Measurements from ENCODE around the gene ATP5PB. TPM values are rescaled to one million over a fixed set of nuclear protein-coding genes. Genes with fewer than 3 reads are reported as not detected.

ATP5PB gene
- total RNA-seq, 1 experiment from 2014 or later, result 194 TPM

DNA sequence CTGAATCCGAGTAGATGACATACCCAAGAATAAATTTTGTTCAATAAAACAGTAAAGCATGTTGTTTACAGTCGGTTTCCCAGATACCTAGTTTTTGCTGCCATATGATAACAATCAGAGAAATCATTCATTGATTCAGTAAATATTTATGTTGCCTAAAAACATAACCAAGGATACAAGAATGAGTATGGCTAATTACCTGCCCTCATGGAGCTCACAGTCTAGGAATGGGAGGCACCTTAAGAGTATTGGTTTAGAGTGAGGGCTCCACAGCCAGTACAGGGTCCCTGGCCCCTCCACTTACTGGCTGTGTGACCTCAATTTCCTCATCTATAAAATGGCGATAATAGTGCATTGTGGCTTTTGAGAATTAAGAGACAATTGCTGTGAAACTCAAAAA lies 921 bp downstream of the ATP5PB start:
- TF ChIP-seq, protein P1, sequence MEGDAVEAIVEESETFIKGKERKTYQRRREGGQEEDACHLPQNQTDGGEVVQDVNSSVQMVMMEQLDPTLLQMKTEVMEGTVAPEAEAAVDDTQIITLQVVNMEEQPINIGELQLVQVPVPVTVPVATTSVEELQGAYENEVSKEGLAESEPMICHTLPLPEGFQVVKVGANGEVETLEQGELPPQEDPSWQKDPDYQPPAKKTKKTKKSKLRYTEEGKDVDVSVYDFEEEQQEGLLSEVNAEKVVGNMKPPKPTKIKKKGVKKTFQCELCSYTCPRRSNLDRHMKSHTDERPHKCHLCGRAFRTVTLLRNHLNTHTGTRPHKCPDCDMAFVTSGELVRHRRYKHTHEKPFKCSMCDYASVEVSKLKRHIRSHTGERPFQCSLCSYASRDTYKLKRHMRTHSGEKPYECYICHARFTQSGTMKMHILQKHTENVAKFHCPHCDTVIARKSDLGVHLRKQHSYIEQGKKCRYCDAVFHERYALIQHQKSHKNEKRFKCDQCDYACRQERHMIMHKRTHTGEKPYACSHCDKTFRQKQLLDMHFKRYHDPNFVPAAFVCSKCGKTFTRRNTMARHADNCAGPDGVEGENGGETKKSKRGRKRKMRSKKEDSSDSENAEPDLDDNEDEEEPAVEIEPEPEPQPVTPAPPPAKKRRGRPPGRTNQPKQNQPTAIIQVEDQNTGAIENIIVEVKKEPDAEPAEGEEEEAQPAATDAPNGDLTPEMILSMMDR (IDR thresholded peaks at IDR 0.05; ENCODE audit: insufficient read depth in 1 of 2, low read depth in 1 of 2, low read length in 1 of 2, severe bottlenecking in 1 of 2, unreplicated experiment in 1 of 2), result no peak
- no peaks in the 10 kb centered on the region for H3K27me3 ChIP-seq (replicated peaks; ENCODE audit: control insufficient read depth, insufficient read depth, low read length)
- CTCF ChIA-PET, result no interaction called here
- peaks cover 14% of the 10 kb centered on the region for H3K4me1 ChIP-seq
- no TSS peak for BruUV-seq (replicated peaks)
- intact Hi-C loops (cut with micrococcal nuclease; ENCODE audit: unreplicated experiment), result no loop called here
- Mint-ChIP-seq H3K4me3 (ENCODE audit: unreplicated experiment) (peak overlapping the region; percentile 97), H3K4me1 (ENCODE audit: low read depth, unreplicated experiment) (peaks cover 19% of the 10 kb centered on the region), H3K27ac (ENCODE audit: unreplicated experiment) (peak overlapping the region; percentile 99), H3K36me3 (ENCODE audit: insufficient read depth, unreplicated experiment) (peaks cover 44% of the 10 kb centered on the region), H3K9me3 (ENCODE audit: unreplicated experiment) (no peaks in the 10 kb centered on the region), H3K27me3 (ENCODE audit: insufficient read depth, unreplicated experiment) (no peaks in the 10 kb centered on the region)
- no peaks in the 10 kb centered on the region for H3K9me3 ChIP-seq
- DNase-seq, result no peak
- H3K36me3 ChIP-seq (ENCODE audit: control insufficient read depth, insufficient read depth, low read length), result no peaks in the 10 kb centered on the region
- POLR2A ChIA-PET, result no interaction called here
- peak overlapping the region; percentile 76 for H3K4me3 ChIP-seq (ENCODE audit: low read depth, low read length)

DNA sequence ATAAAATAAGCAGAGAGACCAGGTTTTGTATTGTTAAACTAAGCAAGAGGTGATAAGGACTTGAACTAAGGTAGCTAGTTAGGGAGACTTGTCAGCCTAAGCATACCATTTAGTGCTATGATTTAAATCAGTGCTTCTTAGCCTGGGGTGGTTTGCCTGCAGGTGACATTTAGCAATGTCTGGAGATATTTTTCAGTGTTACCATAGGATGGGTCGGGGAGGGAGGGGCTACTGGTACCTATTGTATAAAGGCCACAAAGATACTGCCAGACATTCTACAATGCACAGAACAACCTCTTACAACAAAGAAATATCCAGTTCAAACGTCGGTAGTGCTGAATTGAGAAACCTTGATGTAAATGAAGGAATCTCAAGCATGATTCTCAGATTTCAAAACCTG lies 3.3 kb downstream of the ATP5PB start:
- CTCF ChIA-PET, result no interaction called here
- TF ChIP-seq, protein P1 (IDR thresholded peaks at IDR 0.05; ENCODE audit: insufficient read depth in 1 of 2, low read depth in 1 of 2, low read length in 1 of 2, severe bottlenecking in 1 of 2, unreplicated experiment in 1 of 2), result no peak
- intact Hi-C loops (cut with micrococcal nuclease; ENCODE audit: unreplicated experiment), result no loop called here

DNA sequence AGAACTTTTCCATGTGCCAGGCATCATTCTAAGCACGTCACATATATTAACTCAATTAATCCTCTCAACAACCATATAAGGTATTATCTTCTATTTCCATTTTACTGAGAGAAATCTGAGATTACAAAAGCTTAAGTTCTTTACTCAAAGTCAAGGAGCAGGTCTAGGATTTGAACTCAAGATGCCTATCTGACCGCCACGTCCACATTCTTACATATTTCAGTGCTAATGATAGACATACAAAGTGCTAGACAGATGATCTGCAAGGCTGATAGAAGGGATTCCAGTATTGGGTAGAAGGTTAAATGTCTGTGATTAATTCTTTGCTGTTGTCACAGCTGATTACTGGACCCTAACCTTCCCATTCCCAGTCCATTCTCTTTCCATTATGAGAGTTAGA lies 4.4 kb downstream of the ATP5PB start:
- TF ChIP-seq, protein P1 (IDR thresholded peaks at IDR 0.05; ENCODE audit: insufficient read depth in 1 of 2, low read depth in 1 of 2, low read length in 1 of 2, severe bottlenecking in 1 of 2, unreplicated experiment in 1 of 2), result no peak
- DNase-seq, result no peak
- no TSS peak for BruUV-seq (replicated peaks)
- Mint-ChIP-seq H3K27ac (ENCODE audit: unreplicated experiment) (no peak overlapping the region), H3K36me3 (ENCODE audit: insufficient read depth, unreplicated experiment) (peaks cover 51% of the 10 kb centered on the region), H3K4me3 (ENCODE audit: unreplicated experiment) (no peak overlapping the region), H3K4me1 (ENCODE audit: low read depth, unreplicated experiment) (peaks cover 12% of the 10 kb centered on the region), H3K9me3 (ENCODE audit: unreplicated experiment) (no peaks in the 10 kb centered on the region), H3K27me3 (ENCODE audit: insufficient read depth, unreplicated experiment) (no peaks in the 10 kb centered on the region)
- H3K4me3 ChIP-seq (ENCODE audit: low read depth, low read length), result no peak overlapping the region
- H3K4me1 ChIP-seq, result no peaks in the 10 kb centered on the region
- no peaks in the 10 kb centered on the region for H3K27me3 ChIP-seq (replicated peaks; ENCODE audit: control insufficient read depth, insufficient read depth, low read length)
- no peaks in the 10 kb centered on the region for H3K9me3 ChIP-seq
- intact Hi-C loops (cut with micrococcal nuclease; ENCODE audit: unreplicated experiment), result no loop called here
- ChIA-PET CTCF (interaction anchor here (0.6 to 0.7 kb wide), 2 partner anchors 166 to 268 kb away, joined by 3 to 6 read pairs; no protein-coding TSS in a partner anchor), POLR2A (no interaction called here)
- H3K36me3 ChIP-seq (ENCODE audit: control insufficient read depth, insufficient read depth, low read length), result no peaks in the 10 kb centered on the region

More for the DNA sequence above, 3.3 kb downstream of the ATP5PB start:
- no peak overlapping the region for H3K4me3 Mint-ChIP-seq (ENCODE audit: unreplicated experiment)
- peaks cover 12% of the 10 kb centered on the region for H3K4me1 Mint-ChIP-seq (ENCODE audit: low read depth, unreplicated experiment)
- Histone ChIP-seq H3K4me1 (peaks cover 1% of the 10 kb centered on the region; the same call in 1 of the 2 replicates), H3K27me3 (replicated peaks; ENCODE audit: control insufficient read depth, insufficient read depth, low read length) (no peaks in the 10 kb centered on the region), H3K4me3 (ENCODE audit: low read depth, low read length) (no peak overlapping the region), H3K36me3 (ENCODE audit: control insufficient read depth, insufficient read depth, low read length) (no peaks in the 10 kb centered on the region), H3K9me3 (no peaks in the 10 kb centered on the region)
- POLR2A ChIA-PET, result no interaction called here
- H3K9me3 Mint-ChIP-seq (ENCODE audit: unreplicated experiment), result no peaks in the 10 kb centered on the region
- BruUV-seq (replicated peaks), result no TSS peak
- H3K27me3 Mint-ChIP-seq (ENCODE audit: insufficient read depth, unreplicated experiment), result no peaks in the 10 kb centered on the region
- DNase-seq, result no peak
- peaks cover 50% of the 10 kb centered on the region for H3K36me3 Mint-ChIP-seq (ENCODE audit: insufficient read depth, unreplicated experiment)
- H3K27ac Mint-ChIP-seq (ENCODE audit: unreplicated experiment), result no peak overlapping the region

All from Caco-2 (cell line).